Left cardiac atrium (tissue), 4 donors: ENCODE data around the gene ZNF580. TPM values are rescaled to one million over a fixed set of nuclear protein-coding genes. Genes with fewer than 3 reads are reported as not detected.

Experiments
- ATAC-seq, 2 donors: fragments of 200-7000 bp; cut with Tn5 transposase; one replicate each; pipeline ENCODE4 v1.9.1; 2020; ENCODE audit warnings: mild to moderate bottlenecking in 2 of 2, moderate library complexity in 2 of 2
- DNase-seq: peaks from one replicate; pipeline ENCODE4 v3.0.0-alpha.2; 2020
- intact Hi-C, 2 donors: fragments of 100-400 bp; cut with DNase I; formaldehyde crosslinking; loops; one replicate each; pipeline versions ENCODE4 v1.14.1 to v1.15.1; 2022 to 2023
- total RNA-seq, 2 donors: library from RNA; stranded (reverse); fragmentation: NEBNext Ultra II Directional; extraction: Animal tissue kit (Norgen Biotek cat#: 25700); gene quantifications; one replicate each; pipeline ENCODE4 v1.2.1, GENCODE V29; 2021
- donor health status: DM: no; HTN: yes; CAD: no.
- donor health status: DM: no; HTN: yes; CAD: no; lungs with severe emphysema.
- donor health status: DM: yes; HTN: yes; CAD: no.
- donor health status: Dilated cardiomyopathy.

ZNF580 gene
- total RNA-seq, 2 donors from 2014 or later, result 17.7 to 27.7 TPM

- intact Hi-C loops, result no loop called here
- peak; percentile 53 for DNase-seq
- ATAC-seq, result no peak
Measured at GRCh38 chr19:55652311-55653128, 11.7 kb downstream of the ZNF580 start.

- intact Hi-C loops, result no loop called here
- peak; percentile 66 to 71 for ATAC-seq
- DNase-seq, result peak; percentile 98
Measured at GRCh38 chr19:55653651-55654322, 13.0 kb downstream of the ZNF580 start.

- intact Hi-C loops, result no loop called here
- ATAC-seq, result peak; percentile 77 to 80
Measured at GRCh38 chr19:55654323-55654867, 13.6 kb downstream of the ZNF580 start.

GRCh38 chr19:55654868-55655647, 14.3 kb downstream of the ZNF580 start, which contains the start of gene U2AF2:
TSS of gene U2AF2 (plus strand) at chr19:55655035. CDS start at chr19:55655105, 70 bp downstream.
- ATAC-seq (peak; percentile 65 to 66), DNase-seq (peak; percentile 96)
- intact Hi-C loops, result no loop called here

More at GRCh38 chr19:55654323-55654867, 13.6 kb downstream of the ZNF580 start:
- peak; percentile 100 for DNase-seq

GRCh38 chr19:55655648-55656040, 14.8 kb downstream of the ZNF580 start:
- DNase-seq, result no peak
- intact Hi-C loops, result no loop called here
- ATAC-seq, result no peak

- ATAC-seq (no peak), DNase-seq (no peak)
- intact Hi-C loops, result no loop called here
Measured at GRCh38 chr19:55656552-55656951, 15.8 kb downstream of the ZNF580 start.

- DNase-seq, result no peak
- ATAC-seq, result no peak
- intact Hi-C loops, result no loop called here
Measured at GRCh38 chr19:55656988-55657747, 16.4 kb downstream of the ZNF580 start.

- ATAC-seq (no peak), DNase-seq (no peak)
- intact Hi-C loops, result no loop called here
Measured at GRCh38 chr19:55658846-55659459, 18.2 kb downstream of the ZNF580 start.

GRCh38 chr19:55659822-55660221, 19.0 kb downstream of the ZNF580 start:
- no peak for ATAC-seq
- DNase-seq, result no peak
- intact Hi-C loops, result no loop called here

- DNase-seq, result no peak
- intact Hi-C loops, result no loop called here
- no peak for ATAC-seq
Measured at GRCh38 chr19:55660404-55660803, 19.6 kb downstream of the ZNF580 start.

- ATAC-seq, result no peak
- intact Hi-C loops, result no loop called here
- DNase-seq, result no peak
Measured at GRCh38 chr19:55660991-55661390, 20.2 kb downstream of the ZNF580 start.

GRCh38 chr19:55661826-55662225, 21.0 kb downstream of the ZNF580 start:
- ATAC-seq, result no peak
- intact Hi-C loops, result no loop called here

GRCh38 chr19:55663846-55664536, 23.2 kb downstream of the ZNF580 start:
- ATAC-seq (no peak), DNase-seq (no peak)
- intact Hi-C loops, result no loop called here

More at GRCh38 chr19:55661826-55662225, 21.0 kb downstream of the ZNF580 start:
- no peak for DNase-seq

GRCh38 chr19:55666343-55667005, 25.7 kb downstream of the ZNF580 start:
- no peak for ATAC-seq
- DNase-seq, result no peak
- intact Hi-C loops, result no loop called here

- no peak for DNase-seq
- intact Hi-C loops, result no loop called here
- ATAC-seq, result no peak
Measured at GRCh38 chr19:55667006-55667381, 26.2 kb downstream of the ZNF580 start.

GRCh38 chr19:55667511-55667910, 26.7 kb downstream of the ZNF580 start:
- DNase-seq, result no peak
- ATAC-seq, result no peak
- intact Hi-C loops, result no loop called here

- intact Hi-C loops, result no loop called here
- no peak for ATAC-seq
- DNase-seq, result no peak
Measured at GRCh38 chr19:55667958-55668357, 27.2 kb downstream of the ZNF580 start.
